GM21381 (cell line): ENCODE data around the gene MAGEB17.
"Not testable (repeated sequence)": the region's sequence is repeated elsewhere in the genome, so short reads cannot be mapped to it uniquely, and the experiment has no call there.

Source experiments
- ATAC-seq: cut with Tn5 transposase; IDR thresholded peaks from one replicate; pipeline ENCODE4 v1.9.1; 2021; ENCODE audit warnings: mild to moderate bottlenecking, moderate library complexity; ENCODE audit not compliant: unreplicated experiment

MAGEB17 gene

GRCh38 chrX:16155581-16156096 is 11.6 kb upstream of the MAGEB17 start:
- no peak for ATAC-seq

GRCh38 chrX:16156692-16157331 is 10.5 kb upstream of the MAGEB17 start:
- ATAC-seq: no peak

- ATAC-seq: no peak
Measured at GRCh38 chrX:16160729-16161128, 6.6 kb upstream of the MAGEB17 start.

- not testable (repeated sequence) for ATAC-seq
Measured at GRCh38 chrX:16161173-16161572, 6.1 kb upstream of the MAGEB17 start.

- no peak for ATAC-seq
Measured at GRCh38 chrX:16162391-16162790, 4.9 kb upstream of the MAGEB17 start.

GRCh38 chrX:16164748-16165147 is 2.5 kb upstream of the MAGEB17 start:
- no peak for ATAC-seq

GRCh38 chrX:16171039-16171438 is 3.8 kb downstream of the MAGEB17 start:
- ATAC-seq: no peak

- ATAC-seq: no peak
Measured at GRCh38 chrX:16171944-16172343, 4.7 kb downstream of the MAGEB17 start.

GRCh38 chrX:16172391-16172790 is 5.1 kb downstream of the MAGEB17 start:
- ATAC-seq: no peak

GRCh38 chrX:16175329-16176061 is 8.2 kb downstream of the MAGEB17 start:
- no peak for ATAC-seq

- ATAC-seq: no peak
Measured at GRCh38 chrX:16177260-16177659, 10.0 kb downstream of the MAGEB17 start.

- not testable (repeated sequence) for ATAC-seq
Measured at GRCh38 chrX:16183843-16184242, 16.6 kb downstream of the MAGEB17 start.

GRCh38 chrX:16185725-16186136 is 18.4 kb downstream of the MAGEB17 start:
- peak; percentile 92 for ATAC-seq

GRCh38 chrX:16186380-16187007 is 19.2 kb downstream of the MAGEB17 start:
- ATAC-seq: no peak

- ATAC-seq: no peak
Measured at GRCh38 chrX:16187024-16187760, 19.9 kb downstream of the MAGEB17 start.

- ATAC-seq: no peak
Measured at GRCh38 chrX:16188687-16189086, 21.4 kb downstream of the MAGEB17 start.

GRCh38 chrX:16191605-16192004 is 24.3 kb downstream of the MAGEB17 start:
- no peak for ATAC-seq

GRCh38 chrX:16196829-16197228 is 29.5 kb downstream of the MAGEB17 start:
- no peak for ATAC-seq

GRCh38 chrX:16199343-16199742 is 32.1 kb downstream of the MAGEB17 start:
- ATAC-seq: no peak

- ATAC-seq: no peak
Measured at GRCh38 chrX:16202943-16203342, 35.7 kb downstream of the MAGEB17 start.

- ATAC-seq: no peak
Measured at GRCh38 chrX:16204538-16204937, 37.3 kb downstream of the MAGEB17 start.
